ENCODE measurements around the gene IKBIP. TPM values are rescaled to one million over a fixed set of nuclear protein-coding genes. Genes with fewer than 3 reads are reported as not detected.
A peak's percentile ranks its signal among the peaks of the same experiment; 100 is the strongest.

IKBIP gene
- total RNA-seq, 1 experiment from 2014 or later = 14.5 TPM

GRCh38 chr12:98594050-98594835 is 50.3 kb downstream of the IKBIP start:
- no peaks in the 10 kb centered on the region for H3K9me2 ChIP-seq (ENCODE audit: insufficient read depth)
- no peak; the same call in none of the 2 replicates for ATAC-seq
- H3K9ac ChIP-seq (ENCODE audit: low read length) = peak overlapping the region; percentile 100
- H3K4me2 ChIP-seq (ENCODE audit: low read length) = peak overlapping the region; percentile 92
- H3K4me1 ChIP-seq (ENCODE audit: control insufficient read depth in 1 of 2, insufficient read depth in 2 of 2, low read length in 2 of 2) = peaks cover 15 to 26% of the 10 kb centered on the region in 2 experiments
- no peaks in the 10 kb centered on the region for H3K27me3 ChIP-seq (ENCODE audit: insufficient read depth, low read length)
- ChIA-PET CTCF (interaction anchor here (1.7 to 3.4 kb wide), 2 partner anchors 23 to 27 kb away, joined by 15 to 18 read pairs; no protein-coding TSS in a partner anchor), RAD21 (ENCODE audit: low non-redundant PET in 1 of 2, low total read pairs in 2 of 2, uncharacterized antibody in 2 of 2, unreplicated experiment in 2 of 2) (no interaction called here), POLR2A (interaction anchor here (0.6 to 1.5 kb wide), 3 partner anchors 13 to 27 kb away, joined by 4 to 5 read pairs (median 4); no protein-coding TSS in a partner anchor)
- no peak overlapping the region for H2AFZ ChIP-seq (ENCODE audit: low read depth, low read length, poor library complexity, severe bottlenecking)
- peak overlapping the region; percentile 91 for H3K27ac ChIP-seq (ENCODE audit: low read depth, low read length)
- peaks cover 28% of the 10 kb centered on the region for H4K20me1 ChIP-seq (ENCODE audit: insufficient read depth)
- H3K79me2 ChIP-seq (ENCODE audit: insufficient read depth, low read length) = peaks cover 54% of the 10 kb centered on the region
- DNase-seq (ENCODE audit: low read depth, low spot score) = no peak
- H3K4me3 ChIP-seq (replicated peaks in 1 of 2; ENCODE audit: low read depth in 1 of 2, low read length in 2 of 2) = peak overlapping the region; percentile 99 to 100
- intact Hi-C loops (cut with micrococcal nuclease) = loop anchor here (5.0 kb wide), 1 partner anchor 92 kb away; no protein-coding TSS in a partner anchor
- peaks cover 36 to 47% of the 10 kb centered on the region in 2 experiments for H3K36me3 ChIP-seq (ENCODE audit: control insufficient read depth in 1 of 2, insufficient read depth in 2 of 2, low read length in 2 of 2)
- BruUV-seq (replicated peaks) = no TSS peak
- no peak for TF ChIP-seq REST (IDR thresholded peaks at IDR 0.05; ENCODE audit: low read depth)
- TF ChIP-seq ZFX (IDR thresholded peaks at IDR 0.05) = peak; percentile 32
- no peaks in the 10 kb centered on the region for H3K9me3 ChIP-seq (ENCODE audit: control insufficient read depth in 1 of 2, insufficient read depth in 1 of 2, low read depth in 1 of 2, low read length in 2 of 2)

Measured in HCT116 (cell line).